Spleen (tissue), 11 donors: ENCODE results near the gene RBM20. TPM values are rescaled to one million over a fixed set of nuclear protein-coding genes. Genes with fewer than 3 reads are reported as not detected.

Experiments
- DNase-seq: peaks from one replicate; pipeline ENCODE4 v3.0.0-alpha.2; 2020
- H3K27ac ChIP-seq, 8 donors: fragments of 200-600 bp; sonication (generic) in 7 of 8; 1 replicate in 4 of 8; 2 replicates in 4 of 8; pipeline versions ENCODE4 v1.5.0 to v1.8.0; 2016 to 2021; ENCODE audit warnings: inconsistent platforms in 4 of 8, mild to moderate bottlenecking in 4 of 8, moderate library complexity in 1 of 8
- H3K27me3 ChIP-seq, 7 donors: fragments of 200-600 bp; sonication (generic) in 6 of 7; replicated peaks in 1 of 7; 1 replicate in 4 of 7; 2 replicates in 3 of 7; pipeline versions ENCODE4 v1.5.0 to v1.8.0; 2016 to 2021; ENCODE audit warnings: inconsistent platforms in 3 of 7, mild to moderate bottlenecking in 1 of 7
- H3K36me3 ChIP-seq, 6 donors: fragments of 200-600 bp; sonication (generic) in 5 of 6; 1 replicate in 4 of 6; 2 replicates in 2 of 6; pipeline versions ENCODE4 v1.5.0 to v1.8.0; 2016 to 2021; ENCODE audit warnings: inconsistent platforms in 2 of 6
- H3K4me1 ChIP-seq, 6 donors: fragments of 200-600 bp; sonication (generic) in 5 of 6; 1 replicate in 3 of 6; 2 replicates in 3 of 6; pipeline versions ENCODE4 v1.5.0 to v1.8.0; 2016 to 2021; ENCODE audit warnings: inconsistent platforms in 3 of 6
- H3K4me3 ChIP-seq, 8 donors: fragments of 200-600 bp; sonication (generic) in 7 of 8; 1 replicate in 4 of 8; 2 replicates in 4 of 8; pipeline versions ENCODE4 v1.5.0 to v1.8.0; 2016 to 2021; ENCODE audit warnings: inconsistent platforms in 4 of 8, mild to moderate bottlenecking in 4 of 8, moderate library complexity in 2 of 8
- H3K9me3 ChIP-seq, 8 donors: fragments of 200-600 bp; sonication (generic) in 7 of 8; 1 replicate in 4 of 8; 2 replicates in 4 of 8; pipeline versions ENCODE4 v1.5.0 to v1.8.0; 2016 to 2021; ENCODE audit warnings: inconsistent platforms in 4 of 8
- CTCF ChIP-seq, 11 experiments: fragments of 200-600 bp in 7 of 11; fragments of 450-650 bp in 4 of 11; sonication (generic) in 4 of 11; IDR thresholded peaks in 8 of 11; conservative IDR thresholded peaks in 3 of 11; 1 replicate in 7 of 11; 2 replicates in 4 of 11; pipeline versions ENCODE4 v1.4.0 to v1.8.0; 2016 to 2021; ENCODE audit warnings: antibody characterized with exemption in 11 of 11, inconsistent platforms in 4 of 11, mild to moderate bottlenecking in 1 of 11
- POLR2A ChIP-seq, 3 donors: fragments of 450-650 bp; IDR thresholded peaks; one replicate each; pipeline ENCODE4 v1.5.1; 2017; ENCODE audit warnings: antibody characterized with exemption in 3 of 3, mild to moderate bottlenecking in 1 of 3
- POLR2AphosphoS5 ChIP-seq, 3 donors: sonication (generic); formaldehyde crosslinking; IDR thresholded peaks; one replicate each; pipeline ENCODE4 v1.5.1; 2017; ENCODE audit warnings: antibody characterized with exemption in 3 of 3
- WGBS, 5 donors: extraction: QIAGEN DNeasy Blood & Tissue Kit in 3 of 5; methylation state at CpG; one replicate each; pipeline versions ENCODE4 v1.1.5 to v1.1.7; 2013 to 2018; 5-methylcytosine and 5-hydroxymethylcytosine counted together
- intact Hi-C: fragments of 100-400 bp; cut with DNase I; formaldehyde crosslinking; loops from one replicate; pipeline ENCODE4 v1.15.0; 2023; ENCODE audit warnings: low total_unique reads
- polyA plus RNA-seq, 3 donors: library from polyadenylated mRNA; stranded (reverse); fragments of 200-250 nt; gene quantifications; one replicate each; pipeline ENCODE4 v1.2.1, GENCODE V29; 2013
- total RNA-seq, 7 donors: library from RNA; depleted of rRNA in 3 of 7; stranded (reverse); fragments of >200 nt in 3 of 7; fragmentation: NEBNext Ultra II Directional in 4 of 7; extraction: Animal tissue kit (Norgen Biotek cat#: 25700) in 4 of 7; gene quantifications; one replicate each; pipeline versions ENCODE4 v1.1.0 to v1.2.1, GENCODE V29; 2016 to 2021
- donor health status: healthy with polysubstance abuse.
- donor health status: DM: no; HTN: no; CAD: no; lungs with moderate emphysema.
- donor health status: DM: no; HTN: no; CAD: no.
- donor health status: Bipolar disorder and iron deficiency.
- donor health status: healthy.
- donor health status: DM: no; HTN: no; CAD: no.
- donor health status: DM: yes; HTN: yes; CAD: no.

The RBM20 gene
- total and polyA plus RNA-seq, 10 donors, result 0.04 to 0.72 (median 0.29) TPM; not detected in 1

DNA sequence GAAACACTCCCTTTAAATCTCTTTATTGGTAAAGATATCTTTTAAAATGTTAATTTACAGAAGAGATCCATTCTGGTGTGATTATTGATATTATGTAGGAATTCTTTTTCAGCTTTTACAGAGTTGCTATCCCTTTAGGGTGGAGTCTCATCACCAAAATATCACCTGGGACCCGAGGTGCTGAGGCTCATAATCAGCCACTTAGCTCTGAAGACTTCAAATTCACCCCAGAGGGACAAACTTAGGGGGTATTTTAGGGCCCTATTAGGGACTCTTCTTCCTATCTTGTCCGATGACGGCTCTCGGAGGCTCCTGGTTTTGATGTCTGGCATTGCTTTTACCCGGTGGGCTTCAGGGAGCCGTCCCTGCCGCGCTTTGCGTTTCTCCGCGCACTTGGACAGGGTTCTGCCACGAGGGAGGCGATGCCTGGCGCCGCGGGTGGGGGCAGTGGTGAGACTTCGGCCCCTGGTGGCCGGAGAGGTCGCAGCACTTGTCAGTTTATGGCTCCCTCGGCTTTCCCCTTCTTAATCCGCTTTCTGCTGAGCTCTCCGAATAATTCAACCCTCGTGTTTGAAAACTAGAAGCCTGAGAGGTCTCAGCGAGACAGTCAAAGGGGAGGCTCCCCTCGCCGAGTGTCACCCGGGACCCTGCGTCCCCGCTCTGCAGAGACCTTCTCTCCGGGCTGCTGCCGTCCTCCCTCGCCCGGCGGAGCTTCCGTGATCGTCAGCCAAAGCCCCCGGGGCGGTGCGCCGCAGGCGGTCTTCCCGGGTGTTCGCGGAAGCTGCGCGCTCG lies 27.8 kb downstream of the RBM20 start:
- DNase-seq, result peak; percentile 95
- H3K27me3 ChIP-seq, result peaks cover 0 to 14% (median 0%) of the 10 kb centered on the region in 7 donors
- peak overlapping the region; percentile 35 to 76 (median 51) for H3K4me3 ChIP-seq
- no peaks in the 10 kb centered on the region for H3K36me3 ChIP-seq
- WGBS, 5 donors, result 0 to 1% (median 1%) methylated on average over 40 to 47 of the region's 47 CpGs
- H3K9me3 ChIP-seq, result no peaks in the 10 kb centered on the region
- TF ChIP-seq CTCF (IDR thresholded peaks at IDR 0.05 in 8 of 11, conservative IDR thresholded peaks at IDR 0.05 in 3 of 11) (peak; percentile 42 to 92 (median 76)), POLR2A (IDR thresholded peaks at IDR 0.05) (no peak), POLR2AphosphoS5 (IDR thresholded peaks at IDR 0.05) (peak; percentile 45 to 73 (median 59))
- H3K4me1 ChIP-seq, result peaks cover 4 to 26% (median 8%) of the 10 kb centered on the region in 6 donors
- intact Hi-C loops, result no loop called here
- peak overlapping the region in 7 of 8 donors; percentile 12 to 90 (median 80) for H3K27ac ChIP-seq

DNA sequence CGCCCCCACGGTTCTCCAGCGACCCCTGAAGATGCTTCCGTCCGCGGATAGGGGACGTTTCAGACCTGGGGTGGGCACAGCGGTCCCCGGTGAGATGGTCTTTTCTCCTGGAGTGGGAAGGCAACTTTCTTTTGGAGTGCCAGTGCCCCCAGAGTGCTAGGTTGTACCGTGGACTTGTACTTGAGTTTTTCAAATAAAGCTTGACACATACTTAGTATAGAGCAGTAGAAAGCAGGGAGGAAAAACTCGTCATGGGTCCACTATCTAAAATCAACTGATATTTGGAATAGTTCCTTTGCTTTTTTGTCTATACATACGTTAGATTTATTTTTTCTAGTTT lies 28.4 kb downstream of the RBM20 start:
- intact Hi-C loops, result no loop called here

DNA sequence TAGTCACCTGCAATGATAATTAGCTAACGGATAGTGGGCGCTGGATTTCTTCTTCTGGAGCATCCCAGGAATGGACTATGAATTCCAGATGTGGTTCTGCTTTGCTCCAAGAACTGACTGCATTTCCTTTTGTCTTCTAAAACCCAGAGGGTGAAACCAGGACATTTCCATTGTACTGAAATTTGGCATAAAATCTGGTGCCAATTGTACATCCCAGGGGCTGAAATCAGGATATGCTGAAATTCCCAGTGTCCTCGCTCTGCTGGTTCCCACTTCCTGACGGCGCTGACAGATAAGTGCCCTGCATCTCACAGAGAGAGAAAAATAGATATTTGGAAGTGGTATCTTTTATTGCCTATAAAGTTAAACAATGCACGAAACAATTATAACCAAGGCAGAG lies 31.9 kb downstream of the RBM20 start:
- no peak overlapping the region for H3K27ac ChIP-seq
- no peak for TF ChIP-seq CTCF (IDR thresholded peaks at IDR 0.05 in 8 of 11, conservative IDR thresholded peaks at IDR 0.05 in 3 of 11)
- peak in 1 of 3 donors; percentile 37 for TF ChIP-seq POLR2AphosphoS5 (IDR thresholded peaks at IDR 0.05)
- TF ChIP-seq POLR2A (IDR thresholded peaks at IDR 0.05), result no peak
- no peaks in the 10 kb centered on the region for H3K36me3 ChIP-seq
- H3K4me1 ChIP-seq, result peaks cover 4 to 26% (median 8%) of the 10 kb centered on the region in 6 donors
- H3K9me3 ChIP-seq, result no peaks in the 10 kb centered on the region
- intact Hi-C loops, result no loop called here
- no peak overlapping the region for H3K4me3 ChIP-seq
- DNase-seq, result no peak
- WGBS, 5 donors, result 53 to 72% (median 64%) methylated on average over 6 of the region's 6 CpGs
- peaks cover 0 to 5% (median 0%) of the 10 kb centered on the region in 7 donors for H3K27me3 ChIP-seq

More for the DNA sequence above, 28.4 kb downstream of the RBM20 start:
- TF ChIP-seq CTCF (IDR thresholded peaks at IDR 0.05 in 8 of 11, conservative IDR thresholded peaks at IDR 0.05 in 3 of 11) (no peak), POLR2AphosphoS5 (IDR thresholded peaks at IDR 0.05) (no peak), POLR2A (IDR thresholded peaks at IDR 0.05) (no peak)
- Histone ChIP-seq H3K27ac (peak overlapping the region in 7 of 8 donors; percentile 12 to 90 (median 80)), H3K4me3 (peak overlapping the region; percentile 35 to 76 (median 51)), H3K9me3 (no peaks in the 10 kb centered on the region), H3K4me1 (peaks cover 4 to 26% (median 8%) of the 10 kb centered on the region in 6 donors), H3K27me3 (peaks cover 0 to 14% (median 0%) of the 10 kb centered on the region in 7 donors), H3K36me3 (no peaks in the 10 kb centered on the region)
- WGBS, 5 donors, result 2 to 12% (median 4%) methylated on average over 7 to 12 of the region's 12 CpGs
- DNase-seq, result no peak

DNA sequence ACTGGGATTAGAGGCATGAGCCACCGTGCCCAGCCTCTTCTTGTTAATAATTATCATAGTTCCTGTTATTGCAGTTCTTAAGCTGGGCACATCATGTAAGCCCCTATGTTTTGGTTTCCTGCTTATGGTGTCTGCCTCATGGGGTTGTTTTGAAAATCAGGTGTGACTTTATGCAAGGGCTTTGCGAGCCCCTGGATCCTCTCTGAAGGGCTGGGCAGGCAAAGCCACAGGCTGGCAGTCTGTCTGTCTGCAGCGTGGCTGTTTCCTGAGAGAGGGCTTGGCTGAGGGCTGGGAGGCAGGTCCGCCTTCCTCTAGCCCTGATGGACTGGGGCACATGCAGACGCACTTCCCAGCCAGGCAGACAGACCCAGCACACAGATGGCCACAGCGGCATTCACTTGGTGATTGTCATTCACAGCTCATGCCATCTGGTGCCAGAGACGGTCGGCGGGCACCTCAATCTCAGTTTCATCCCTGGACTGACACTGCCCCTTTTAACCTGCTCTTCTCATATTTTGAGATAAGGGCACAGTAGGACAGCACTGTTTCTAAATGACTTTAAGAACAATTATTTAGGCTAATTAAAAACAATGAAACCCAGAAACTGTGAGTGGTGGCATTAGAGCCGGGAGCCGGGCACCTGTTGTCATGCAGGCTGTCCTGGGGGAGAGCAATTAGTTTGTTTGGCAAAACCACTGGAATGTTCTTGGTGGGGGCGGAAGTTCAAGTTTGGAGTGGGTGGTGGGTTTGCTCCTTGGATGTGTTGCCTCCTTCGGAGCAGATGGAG lies 35.5 kb downstream of the RBM20 start:
- no peaks in the 10 kb centered on the region for H3K27me3 ChIP-seq
- no peak overlapping the region for H3K4me3 ChIP-seq
- 57 to 62% (median 59%) methylated on average over 13 of the region's 13 CpGs for WGBS, 5 donors
- intact Hi-C loops, result no loop called here
- H3K9me3 ChIP-seq, result no peaks in the 10 kb centered on the region
- H3K27ac ChIP-seq, result no peak overlapping the region
- H3K4me1 ChIP-seq, result peaks cover 0 to 11% (median 0%) of the 10 kb centered on the region in 6 donors
- no peak for DNase-seq
- no peaks in the 10 kb centered on the region for H3K36me3 ChIP-seq
- TF ChIP-seq POLR2AphosphoS5 (IDR thresholded peaks at IDR 0.05) (no peak), CTCF (IDR thresholded peaks at IDR 0.05 in 8 of 11, conservative IDR thresholded peaks at IDR 0.05 in 3 of 11) (no peak)
